ENCODE results near the gene TENM3.

- TF ChIP-seq, protein P1, sequence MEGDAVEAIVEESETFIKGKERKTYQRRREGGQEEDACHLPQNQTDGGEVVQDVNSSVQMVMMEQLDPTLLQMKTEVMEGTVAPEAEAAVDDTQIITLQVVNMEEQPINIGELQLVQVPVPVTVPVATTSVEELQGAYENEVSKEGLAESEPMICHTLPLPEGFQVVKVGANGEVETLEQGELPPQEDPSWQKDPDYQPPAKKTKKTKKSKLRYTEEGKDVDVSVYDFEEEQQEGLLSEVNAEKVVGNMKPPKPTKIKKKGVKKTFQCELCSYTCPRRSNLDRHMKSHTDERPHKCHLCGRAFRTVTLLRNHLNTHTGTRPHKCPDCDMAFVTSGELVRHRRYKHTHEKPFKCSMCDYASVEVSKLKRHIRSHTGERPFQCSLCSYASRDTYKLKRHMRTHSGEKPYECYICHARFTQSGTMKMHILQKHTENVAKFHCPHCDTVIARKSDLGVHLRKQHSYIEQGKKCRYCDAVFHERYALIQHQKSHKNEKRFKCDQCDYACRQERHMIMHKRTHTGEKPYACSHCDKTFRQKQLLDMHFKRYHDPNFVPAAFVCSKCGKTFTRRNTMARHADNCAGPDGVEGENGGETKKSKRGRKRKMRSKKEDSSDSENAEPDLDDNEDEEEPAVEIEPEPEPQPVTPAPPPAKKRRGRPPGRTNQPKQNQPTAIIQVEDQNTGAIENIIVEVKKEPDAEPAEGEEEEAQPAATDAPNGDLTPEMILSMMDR (IDR thresholded peaks at IDR 0.05; ENCODE audit: low read depth, low read length) = no peak
- TF ChIP-seq EZH2phosphoT487 (IDR thresholded peaks at IDR 0.05; ENCODE audit: low read depth) = no peak
Measured at GRCh38 chr4:182268966-182269365, 25.8 kb downstream of the TENM3 start.
